Liver (tissue), 9 donors: ENCODE results near the gene COMMD3. TPM values are rescaled to one million over a fixed set of nuclear protein-coding genes. Genes with fewer than 3 reads are reported as not detected.

Source experiments
- DNase-seq: peaks from one replicate; pipeline ENCODE4 v3.0.0-alpha.2; 2017; ENCODE audit warnings: low spot score
- H3K27ac ChIP-seq, 2 donors: one replicate each; pipeline ENCODE4 v1.7.0; 2013; ENCODE audit warnings: inconsistent platforms in 2 of 2, low read length in 2 of 2, control low read depth in 1 of 2, low read depth in 1 of 2, mild to moderate bottlenecking in 1 of 2
- H3K27me3 ChIP-seq, 4 donors: one replicate each; pipeline versions ENCODE4 v1.6.1 to v1.7.0; 2013; ENCODE audit warnings: low read length in 3 of 4, inconsistent platforms in 1 of 4, mild to moderate bottlenecking in 1 of 4, moderate library complexity in 1 of 4; ENCODE audit not compliant: control insufficient read depth in 4 of 4, insufficient read depth in 4 of 4
- H3K36me3 ChIP-seq, 4 donors: one replicate each; pipeline versions ENCODE4 v1.6.1 to v1.7.0; 2013; ENCODE audit warnings: low read length in 3 of 4, mild to moderate bottlenecking in 3 of 4, low read depth in 1 of 4, moderate library complexity in 1 of 4; ENCODE audit not compliant: control insufficient read depth in 4 of 4, insufficient read depth in 3 of 4
- H3K4me1 ChIP-seq, 4 donors: one replicate each; pipeline versions ENCODE4 v1.6.1 to v1.7.0; 2013; ENCODE audit warnings: low read length in 3 of 4, mild to moderate bottlenecking in 3 of 4, moderate library complexity in 1 of 4; ENCODE audit not compliant: control insufficient read depth in 4 of 4, insufficient read depth in 4 of 4
- H3K4me3 ChIP-seq, 3 donors: one replicate each; pipeline versions ENCODE4 v1.6.1 to v1.7.0; 2013; ENCODE audit warnings: low read length in 3 of 3, control low read depth in 1 of 3, low read depth in 1 of 3, mild to moderate bottlenecking in 1 of 3
- H3K9ac ChIP-seq, 2 donors: one replicate each; pipeline ENCODE4 v1.7.0; 2013; ENCODE audit warnings: low read length in 2 of 2, mild to moderate bottlenecking in 2 of 2, moderate library complexity in 2 of 2, control low read depth in 1 of 2, low read depth in 1 of 2
- H3K9me3 ChIP-seq, 4 donors: one replicate each; pipeline versions ENCODE4 v1.6.1 to v1.7.0; 2013; ENCODE audit warnings: low read length in 3 of 4; ENCODE audit not compliant: control insufficient read depth in 4 of 4
- GABPA ChIP-seq, 2 donors: IDR thresholded peaks in 1 of 2; conservative IDR thresholded peaks in 1 of 2; 2 replicates each; pipeline ENCODE4 v1.6.1; 2016; ENCODE audit warnings: antibody characterized with exemption in 2 of 2, mild to moderate bottlenecking in 1 of 2, moderate library complexity in 1 of 2
- RAD21 ChIP-seq, 2 donors: IDR thresholded peaks; 2 replicates each; pipeline ENCODE4 v1.6.1; 2016; ENCODE audit warnings: antibody characterized with exemption in 2 of 2, mild to moderate bottlenecking in 2 of 2
- REST ChIP-seq: IDR thresholded peaks from 2 replicates; pipeline ENCODE4 v1.6.1; 2016; ENCODE audit warnings: antibody characterized with exemption, mild to moderate bottlenecking
- RXRA ChIP-seq, 2 donors: IDR thresholded peaks; 2 replicates each; pipeline ENCODE4 v1.6.1; 2017 to 2018; ENCODE audit warnings: antibody characterized with exemption in 2 of 2, mild to moderate bottlenecking in 1 of 2
- TAF1 ChIP-seq: conservative IDR thresholded peaks from 2 replicates; pipeline ENCODE4 v1.6.1; 2016; ENCODE audit warnings: antibody characterized with exemption, mild to moderate bottlenecking
- YY1 ChIP-seq: IDR thresholded peaks from 2 replicates; pipeline ENCODE4 v1.6.1; 2016; ENCODE audit warnings: antibody characterized with exemption, mild to moderate bottlenecking
- ZBTB33 ChIP-seq: IDR thresholded peaks from 2 replicates; pipeline ENCODE4 v1.6.1; 2016; ENCODE audit warnings: antibody characterized with exemption
- WGBS: extraction: QIAGEN DNeasy Blood & Tissue Kit; methylation state at CpG from one replicate; pipeline ENCODE4 v1.1.7; 2013; 5-methylcytosine and 5-hydroxymethylcytosine counted together
- polyA plus RNA-seq, 2 donors: library from polyadenylated mRNA; stranded (reverse) in 1 of 2; unstranded in 1 of 2; fragments of 200-250 nt in 1 of 2; fragments of >200 nt in 1 of 2; fragmentation: Nextera tagmentation in 1 of 2; extraction: Ambion mirVana in 1 of 2; gene quantifications; one replicate each; pipeline versions ENCODE4 v1.2.1 to v1.2.3, GENCODE V29; 2013 to 2015
- total RNA-seq, 2 donors: library from RNA; depleted of rRNA; stranded (reverse); fragments of >200 nt; gene quantifications; one replicate each; pipeline ENCODE4 v1.2.3, GENCODE V29; 2014
- donor health status: healthy.
- donor health status: healthy.
- donor health status: healthy.
- donor health status: healthy.
- donor health status: healthy.

Gene COMMD3
- total and polyA plus RNA-seq, 4 donors = 18.3 to 62.0 (median 25.8) TPM

- Histone ChIP-seq H3K27me3 (peaks cover 0 to 3% (median 0%) of the 10 kb centered on the region in 4 donors), H3K36me3 (no peaks in the 10 kb centered on the region), H3K9me3 (no peaks in the 10 kb centered on the region), H3K4me1 (peaks cover 0 to 9% (median 6%) of the 10 kb centered on the region in 4 donors), H3K9ac (no peak overlapping the region), H3K27ac (no peak overlapping the region), H3K4me3 (no peak overlapping the region)
- DNase-seq = no peak
- TF ChIP-seq ZBTB33 (no peak), REST (no peak), GABPA (IDR thresholded peaks at IDR 0.05 in 1 of 2, conservative IDR thresholded peaks at IDR 0.05 in 1 of 2) (no peak), TAF1 (no peak), RXRA (IDR thresholded peaks at IDR 0.05) (no peak)
These were observed 5.3 kb upstream of the COMMD3 start for GRCh38 chr10:22310928-22311327.

- no peak overlapping the region for H3K27ac ChIP-seq
- no peaks in the 10 kb centered on the region for H3K9me3 ChIP-seq
- H3K4me1 ChIP-seq = peaks cover 0 to 29% (median 17%) of the 10 kb centered on the region in 4 donors
- no peak overlapping the region for H3K4me3 ChIP-seq
- DNase-seq = no peak
- H3K9ac ChIP-seq = no peak overlapping the region
- no peaks in the 10 kb centered on the region for H3K36me3 ChIP-seq
- TF ChIP-seq RAD21 (IDR thresholded peaks at IDR 0.05) (no peak), REST (no peak), YY1 (peak; percentile 20)
- H3K27me3 ChIP-seq = no peaks in the 10 kb centered on the region
- WGBS = 35% methylated on average over 2 of the region's 2 CpGs
These were observed 1.3 kb upstream of the COMMD3 start for GRCh38 chr10:22314852-22315251.
